ENCODE results near the gene TMEM52B.

Gene TMEM52B

GRCh38 chr12:10140001-10140400, 38.8 kb upstream of the TMEM52B start:
- no peak overlapping the region for H3K9ac ChIP-seq (ENCODE audit: low read depth, low read length)
- H3K4me3 ChIP-seq (ENCODE audit: low read depth in 1 of 2, low read length in 2 of 2) = no peak overlapping the region
- TF ChIP-seq CTCF (IDR thresholded peaks at IDR 0.05; ENCODE audit: borderline replicate concordance, extremely low read depth, low read length, poor library complexity, severe bottlenecking) = peak; percentile 63
- no peak for TF ChIP-seq EZH2 (IDR thresholded peaks at IDR 0.05; ENCODE audit: borderline replicate concordance, low read depth, low read length, severe bottlenecking)
- peak; percentile 54 for DNase-seq
- no peak overlapping the region for H3K4me2 ChIP-seq (ENCODE audit: insufficient read depth, low read length)
- no peaks in the 10 kb centered on the region for H4K20me1 ChIP-seq (ENCODE audit: insufficient read depth, low read length)
- H2AFZ ChIP-seq (ENCODE audit: low read depth, low read length) = no peak overlapping the region
- no peaks in the 10 kb centered on the region for H3K79me2 ChIP-seq (ENCODE audit: insufficient read depth, low read length)
- H3K36me3 ChIP-seq (ENCODE audit: insufficient read depth, low read length) = no peaks in the 10 kb centered on the region
- peaks cover 35% of the 10 kb centered on the region for H3K27me3 ChIP-seq (ENCODE audit: insufficient read depth, low read length, poor library complexity)
- no peaks in the 10 kb centered on the region for H3K9me3 ChIP-seq (ENCODE audit: insufficient read depth, low read length, severe bottlenecking)
- ATAC-seq (ENCODE audit: insufficient read depth, low read depth) = peak; percentile 60; the same call in 2 of the 3 replicates
- no peak overlapping the region for H3K27ac ChIP-seq (ENCODE audit: low read length)
- H3K4me1 ChIP-seq (ENCODE audit: insufficient read depth, low read length) = no peaks in the 10 kb centered on the region

DNA sequence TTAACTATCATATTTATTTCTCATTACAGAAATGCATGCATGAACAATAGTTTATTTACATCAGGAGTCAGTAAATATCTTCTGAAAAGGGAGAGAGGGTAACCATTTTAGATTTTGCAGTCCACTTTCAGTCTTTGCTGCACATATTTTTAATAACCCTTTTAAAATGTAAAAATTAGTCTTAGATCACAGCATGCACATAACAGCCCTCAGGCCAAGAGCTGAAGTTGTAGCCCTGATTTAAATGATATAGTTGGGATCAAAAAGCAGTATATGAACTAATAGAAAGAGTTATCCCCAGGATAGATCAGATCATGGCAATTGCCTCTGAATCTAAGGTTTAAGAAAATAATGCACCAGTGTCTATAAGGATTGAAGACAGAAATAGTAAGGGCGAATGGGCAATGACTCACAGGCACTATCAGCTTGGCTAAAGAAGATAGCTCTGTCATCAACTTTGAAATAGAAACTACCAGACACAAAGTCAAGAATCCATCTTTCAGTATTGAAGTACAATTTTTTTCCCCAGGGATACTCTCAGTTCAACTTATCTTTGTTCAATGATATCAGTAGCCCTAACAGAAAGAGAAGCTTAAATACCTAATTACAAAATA, 35.7 kb upstream of the TMEM52B start:
- Histone ChIP-seq H3K36me3 (ENCODE audit: insufficient read depth, low read length) (no peaks in the 10 kb centered on the region), H3K9me3 (ENCODE audit: insufficient read depth, low read length, severe bottlenecking) (no peaks in the 10 kb centered on the region), H3K4me2 (ENCODE audit: insufficient read depth, low read length) (no peak overlapping the region), H3K4me1 (ENCODE audit: insufficient read depth, low read length) (no peaks in the 10 kb centered on the region), H3K27me3 (ENCODE audit: insufficient read depth, low read length, poor library complexity) (peaks cover 29% of the 10 kb centered on the region), H3K79me2 (ENCODE audit: insufficient read depth, low read length) (no peaks in the 10 kb centered on the region), H2AFZ (ENCODE audit: low read depth, low read length) (no peak overlapping the region), H3K4me3 (ENCODE audit: low read depth in 1 of 2, low read length in 2 of 2) (no peak overlapping the region), H4K20me1 (ENCODE audit: insufficient read depth, low read length) (no peaks in the 10 kb centered on the region), H3K9ac (ENCODE audit: low read depth, low read length) (no peak overlapping the region), H3K27ac (ENCODE audit: low read length) (no peak overlapping the region)
- TF ChIP-seq CTCF (IDR thresholded peaks at IDR 0.05; ENCODE audit: borderline replicate concordance, extremely low read depth, low read length, poor library complexity, severe bottlenecking) (no peak), EZH2 (IDR thresholded peaks at IDR 0.05; ENCODE audit: borderline replicate concordance, low read depth, low read length, severe bottlenecking) (no peak)
- no peak for ATAC-seq (ENCODE audit: insufficient read depth, low read depth)
- DNase-seq = no peak

- ATAC-seq (ENCODE audit: insufficient read depth, low read depth) (no peak), DNase-seq (no peak)
- H3K27ac ChIP-seq (ENCODE audit: low read length) = no peak overlapping the region
- TF ChIP-seq EZH2 (IDR thresholded peaks at IDR 0.05; ENCODE audit: borderline replicate concordance, low read depth, low read length, severe bottlenecking) (no peak), CTCF (IDR thresholded peaks at IDR 0.05; ENCODE audit: borderline replicate concordance, extremely low read depth, low read length, poor library complexity, severe bottlenecking) (no peak)
- peaks cover 14% of the 10 kb centered on the region for H3K27me3 ChIP-seq (ENCODE audit: insufficient read depth, low read length, poor library complexity)
- H3K9me3 ChIP-seq (ENCODE audit: insufficient read depth, low read length, severe bottlenecking) = no peaks in the 10 kb centered on the region
- no peaks in the 10 kb centered on the region for H3K4me1 ChIP-seq (ENCODE audit: insufficient read depth, low read length)
- H3K4me3 ChIP-seq (ENCODE audit: low read depth in 1 of 2, low read length in 2 of 2) = no peak overlapping the region
- H3K9ac ChIP-seq (ENCODE audit: low read depth, low read length) = no peak overlapping the region
- H3K79me2 ChIP-seq (ENCODE audit: insufficient read depth, low read length) = no peaks in the 10 kb centered on the region
- no peaks in the 10 kb centered on the region for H3K36me3 ChIP-seq (ENCODE audit: insufficient read depth, low read length)
- H2AFZ ChIP-seq (ENCODE audit: low read depth, low read length) = no peak overlapping the region
- no peaks in the 10 kb centered on the region for H4K20me1 ChIP-seq (ENCODE audit: insufficient read depth, low read length)
- H3K4me2 ChIP-seq (ENCODE audit: insufficient read depth, low read length) = no peak overlapping the region
Measured at GRCh38 chr12:10147714-10148403, 31.0 kb upstream of the TMEM52B start.

Data from DND-41 (cell line).